ENCODE results near the gene LCOR.
"Not testable (repeated sequence)": the region's sequence is repeated elsewhere in the genome, so short reads cannot be mapped to it uniquely, and the experiment has no call there.

Gene LCOR

GRCh38 chr10:97016728-97017473 is 184.8 kb downstream of the LCOR start:
- DNase-seq = no peak

- no peak for DNase-seq
Observed at GRCh38 chr10:97017474-97017903, 185.4 kb downstream of the LCOR start.

- no peak for DNase-seq
Observed at GRCh38 chr10:97018251-97019212, 186.4 kb downstream of the LCOR start.

DNA sequence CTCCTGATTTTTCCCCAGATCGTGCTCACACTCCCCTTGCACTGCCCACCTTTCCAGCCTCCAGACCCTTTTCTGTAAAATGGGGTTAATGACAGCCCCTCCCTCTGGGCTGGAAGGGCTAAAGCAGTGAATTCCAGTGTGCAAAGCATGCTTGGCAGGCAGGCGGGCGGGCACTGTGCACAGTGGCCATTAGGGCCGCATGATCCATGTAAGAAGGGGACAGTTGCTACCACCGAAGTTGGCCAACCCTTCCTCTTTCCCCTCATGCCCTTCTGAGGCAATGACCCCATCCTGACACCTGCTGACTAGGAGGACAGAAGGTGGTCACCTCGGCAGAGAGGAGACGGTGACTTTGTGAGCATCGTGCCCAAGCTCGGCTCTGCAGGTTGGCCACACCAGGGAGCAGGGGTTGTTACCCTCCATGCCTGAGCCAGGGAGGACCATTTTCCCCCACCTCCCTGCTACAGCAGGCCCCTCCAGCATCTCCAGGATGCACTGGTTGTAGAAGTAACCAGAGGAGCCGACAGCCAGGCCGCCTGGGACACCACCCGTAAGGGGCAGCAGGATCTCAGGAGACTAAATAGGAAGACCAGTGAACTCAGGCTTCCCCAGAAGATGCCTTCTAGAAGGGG is 187.2 kb downstream of the LCOR start:
- no peak for DNase-seq

DNA sequence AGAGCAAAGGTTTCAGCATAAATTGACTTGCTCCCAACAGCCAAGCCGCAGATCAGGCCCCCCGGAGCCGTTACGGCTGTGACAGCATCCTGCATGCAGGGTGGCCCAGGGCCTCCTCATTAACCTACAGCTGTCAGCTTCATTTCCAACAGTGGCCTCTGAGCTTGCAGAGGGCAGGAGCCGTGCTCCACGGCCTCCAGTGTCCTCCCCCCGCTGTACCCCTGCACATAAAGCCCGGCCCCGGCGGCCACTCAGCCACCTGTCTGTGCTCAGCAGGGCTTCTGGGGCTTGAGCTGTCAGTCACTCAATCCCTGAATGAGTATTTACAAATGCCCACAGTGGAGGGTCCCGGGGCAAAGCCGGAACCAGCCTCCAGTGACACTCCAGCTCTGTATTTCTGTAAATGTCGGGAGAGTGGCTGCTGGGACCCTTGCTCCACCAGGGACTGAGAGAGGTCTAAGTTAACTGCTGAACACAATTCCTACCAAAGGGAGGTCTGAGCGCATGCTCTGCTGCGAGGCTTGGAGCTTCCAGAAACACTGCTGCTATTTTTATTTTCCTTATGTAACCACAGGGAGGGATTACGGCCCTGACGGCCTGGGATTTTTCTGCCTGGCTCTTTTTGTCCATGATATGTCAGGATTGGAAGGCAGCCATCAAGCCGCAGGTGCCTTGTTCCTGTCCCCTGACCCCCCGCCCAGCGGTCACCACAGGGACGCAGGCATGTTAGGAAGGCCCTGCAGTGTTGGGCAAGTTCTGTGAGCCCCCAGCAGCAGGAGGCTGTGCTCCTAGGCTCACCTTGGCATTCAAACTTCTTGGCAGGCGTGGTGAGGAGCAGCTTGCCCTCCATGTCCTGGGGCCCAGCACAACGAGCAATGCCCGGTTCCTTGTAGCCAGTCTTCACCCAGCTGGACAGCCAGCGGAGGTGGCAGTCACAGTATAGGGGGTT is 188.6 kb downstream of the LCOR start:
- no peak for DNase-seq

GRCh38 chr10:97022616-97023015 is 190.5 kb downstream of the LCOR start:
- no peak for DNase-seq

DNA sequence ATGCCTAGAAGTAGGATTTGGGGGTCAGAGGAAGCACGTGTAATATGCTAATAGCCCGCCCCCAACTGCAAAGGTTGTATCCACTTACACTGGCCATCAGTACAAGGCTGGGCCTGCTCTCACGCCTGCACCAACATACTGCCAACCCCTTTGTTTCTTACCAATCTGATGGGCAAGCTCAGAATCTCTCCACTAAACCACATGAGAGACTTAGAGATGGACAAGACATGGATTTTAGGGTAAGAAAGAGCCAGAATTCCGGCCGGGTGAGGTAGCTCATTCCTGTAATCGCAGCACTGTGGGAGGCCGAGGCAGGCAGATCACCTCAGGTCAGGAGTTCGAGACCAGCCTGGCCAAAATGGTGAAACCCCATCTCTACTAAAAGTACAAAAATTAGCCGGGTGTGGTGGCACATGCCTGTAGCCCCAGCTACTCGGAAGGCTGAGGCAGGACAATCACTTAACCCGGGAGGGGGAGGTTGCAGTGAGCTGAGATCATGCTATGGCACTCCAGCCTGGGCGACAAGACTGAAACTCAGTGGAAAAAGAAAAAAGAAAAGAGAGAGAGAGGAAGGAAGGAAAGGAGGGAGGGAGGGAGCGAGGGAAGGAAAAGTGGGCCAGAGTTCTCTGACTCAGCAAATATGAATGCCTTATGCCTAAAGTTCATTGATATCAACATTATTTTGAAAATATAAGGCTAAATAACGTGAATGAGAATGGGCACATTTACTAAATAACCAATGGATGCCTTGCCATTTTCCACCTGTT is 191.5 kb downstream of the LCOR start:
- no peak for DNase-seq

DNA sequence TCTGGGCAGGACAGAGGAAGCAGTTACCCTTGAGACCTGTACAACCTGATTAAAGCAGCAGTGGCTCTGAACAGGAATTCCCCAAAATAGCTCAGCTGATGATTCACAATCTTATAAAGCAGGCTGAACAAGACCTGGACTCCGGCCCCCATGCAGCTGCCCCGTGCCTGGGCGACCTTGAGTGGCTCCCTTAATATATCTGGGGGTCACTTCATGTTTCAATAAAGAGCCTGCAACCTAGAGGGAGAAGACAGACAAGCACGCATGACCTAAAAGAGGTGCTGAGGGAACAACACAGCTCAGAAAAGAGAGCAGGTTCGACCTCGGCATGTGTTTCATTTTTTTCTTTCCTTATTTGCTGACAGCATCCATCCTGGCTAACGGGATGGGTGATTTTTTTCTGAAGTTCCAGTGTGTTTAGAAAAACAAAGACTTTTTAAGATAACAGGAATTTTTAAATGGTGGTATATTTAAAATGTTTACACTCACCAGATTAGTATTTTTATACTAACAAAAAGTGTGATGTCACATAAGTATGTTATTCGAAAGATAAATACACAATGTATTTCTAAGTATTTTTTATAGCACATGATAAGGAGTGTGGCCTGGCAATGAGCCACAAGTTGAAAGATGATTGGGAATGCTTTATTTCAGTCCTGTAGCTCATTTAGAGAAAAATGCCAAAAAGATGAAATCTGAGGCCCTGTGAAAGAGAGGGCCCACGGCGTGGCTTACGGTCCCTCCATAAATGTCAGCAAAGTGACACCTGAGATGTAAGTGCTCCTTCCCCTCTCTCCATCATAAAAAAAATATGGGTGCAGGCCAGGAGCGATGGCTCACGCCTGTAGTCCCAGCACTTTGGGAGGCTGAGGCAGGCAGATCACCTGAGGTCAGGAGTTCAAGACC is 192.3 kb downstream of the LCOR start:
- no peak for DNase-seq

- DNase-seq = peak; percentile 78
Observed at GRCh38 chr10:97025613-97026242, 193.6 kb downstream of the LCOR start.

DNA sequence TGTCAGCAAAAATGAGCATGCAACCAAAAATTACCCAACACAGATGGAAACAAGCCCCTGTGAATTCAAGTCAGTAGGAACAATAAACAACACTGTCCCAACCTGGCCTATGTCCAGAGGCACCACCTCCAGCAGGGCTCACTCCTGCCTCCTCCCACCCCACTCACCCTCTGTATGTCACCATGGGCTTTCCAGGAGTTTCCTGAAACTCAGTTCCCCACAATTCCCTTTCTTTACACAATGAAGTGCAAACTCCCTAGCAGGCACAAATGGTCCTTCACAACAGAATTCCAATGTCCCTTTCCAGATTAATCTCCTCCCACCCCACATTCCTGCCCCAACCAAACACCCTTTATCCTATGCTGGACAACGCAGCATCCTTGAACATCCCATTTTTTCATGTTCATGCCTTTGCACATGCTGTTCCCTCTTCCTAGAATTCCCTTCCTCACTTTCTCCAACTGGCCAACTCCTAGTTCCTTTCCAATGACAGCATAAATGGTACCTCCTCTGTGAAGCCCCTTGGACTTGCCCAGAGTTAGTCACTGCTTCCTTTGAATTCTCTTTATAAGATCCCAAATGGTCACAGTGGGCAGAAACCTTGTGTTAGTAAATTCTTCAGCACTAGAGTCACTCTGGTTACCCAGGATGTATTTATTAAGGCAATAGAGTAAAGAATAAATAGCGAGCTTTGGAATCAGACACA is 196.2 kb downstream of the LCOR start:
- no peak for DNase-seq

DNA sequence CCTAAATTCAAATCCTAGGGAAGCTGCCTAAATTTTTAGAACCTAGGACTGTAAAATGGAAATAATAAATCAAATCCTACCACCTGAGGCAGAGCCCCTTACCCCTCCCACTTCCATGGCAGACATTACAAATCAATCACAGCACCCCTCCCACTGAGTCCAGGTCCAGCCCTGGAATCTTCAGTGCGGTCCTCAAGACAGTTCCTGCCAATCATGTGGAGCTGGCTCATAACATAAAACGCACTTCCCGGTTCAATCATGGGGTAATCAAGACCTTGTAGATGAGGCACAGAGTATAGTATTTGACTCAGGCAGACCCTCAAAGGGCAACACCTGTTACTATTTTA is 196.7 kb downstream of the LCOR start:
- DNase-seq = no peak

DNA sequence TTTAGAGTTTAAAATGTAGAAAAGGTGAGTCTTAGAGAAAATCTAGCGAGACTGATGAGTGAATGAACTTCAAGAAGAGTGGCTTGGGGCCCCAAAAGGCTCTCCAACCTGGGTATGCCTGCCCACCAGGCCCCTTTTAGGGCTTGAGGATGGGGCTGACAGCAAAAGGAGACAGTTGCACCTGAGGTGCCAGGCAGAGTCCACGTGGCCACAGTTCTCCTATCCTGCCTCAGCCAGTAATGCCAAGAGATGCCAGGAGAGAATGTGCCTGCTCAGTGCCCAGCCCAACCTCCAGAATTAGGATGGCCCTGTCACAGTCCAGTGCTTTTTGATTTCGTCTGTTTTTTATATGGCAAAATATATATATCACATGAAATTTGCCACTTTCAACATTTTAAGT is 197.2 kb downstream of the LCOR start:
- DNase-seq = no peak

GRCh38 chr10:97030894-97031293 is 198.8 kb downstream of the LCOR start:
- no peak for DNase-seq

DNA sequence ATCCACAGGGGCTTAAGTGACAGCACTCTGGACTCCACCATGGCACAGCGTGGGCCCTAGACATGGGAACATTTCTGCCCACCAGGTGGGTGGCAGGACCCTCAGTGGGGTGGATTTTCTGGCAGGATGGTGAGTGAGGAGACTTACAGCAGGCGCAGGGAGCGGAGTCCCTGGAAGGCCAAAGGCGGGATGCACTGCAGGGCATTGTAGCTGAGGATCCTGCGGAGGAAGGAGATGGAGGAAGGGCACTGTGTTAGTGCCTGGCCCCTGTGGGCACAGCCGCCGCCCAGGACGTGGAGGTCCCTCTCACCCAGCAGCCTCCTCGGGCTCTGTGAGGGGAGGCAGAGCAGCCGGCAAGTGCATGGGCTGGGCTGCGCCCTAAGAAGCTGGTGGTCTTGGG is 199.4 kb downstream of the LCOR start:
- no peak for DNase-seq

- no peak for DNase-seq
Observed at GRCh38 chr10:97032624-97033023, 200.5 kb downstream of the LCOR start.

DNA sequence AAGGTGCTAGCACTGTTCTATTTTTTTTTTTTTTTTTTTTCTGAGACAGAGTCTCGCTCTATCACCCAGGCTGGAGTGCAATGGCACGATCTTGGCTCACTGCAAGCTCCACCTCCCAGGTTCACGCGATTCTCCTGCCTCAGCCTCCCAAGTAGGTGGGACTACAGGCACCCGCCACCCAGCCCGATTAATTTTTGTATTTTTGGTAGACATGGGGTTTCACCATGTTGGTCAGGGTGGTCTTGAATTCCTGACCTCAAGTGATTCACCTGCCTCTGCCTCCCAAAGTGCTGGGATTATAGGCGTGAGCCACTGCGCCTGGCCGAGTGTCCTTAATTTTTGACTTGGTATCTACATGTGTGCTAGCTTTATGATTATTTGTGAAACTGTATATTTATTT is 201.7 kb downstream of the LCOR start:
- DNase-seq = not testable (repeated sequence)

DNA sequence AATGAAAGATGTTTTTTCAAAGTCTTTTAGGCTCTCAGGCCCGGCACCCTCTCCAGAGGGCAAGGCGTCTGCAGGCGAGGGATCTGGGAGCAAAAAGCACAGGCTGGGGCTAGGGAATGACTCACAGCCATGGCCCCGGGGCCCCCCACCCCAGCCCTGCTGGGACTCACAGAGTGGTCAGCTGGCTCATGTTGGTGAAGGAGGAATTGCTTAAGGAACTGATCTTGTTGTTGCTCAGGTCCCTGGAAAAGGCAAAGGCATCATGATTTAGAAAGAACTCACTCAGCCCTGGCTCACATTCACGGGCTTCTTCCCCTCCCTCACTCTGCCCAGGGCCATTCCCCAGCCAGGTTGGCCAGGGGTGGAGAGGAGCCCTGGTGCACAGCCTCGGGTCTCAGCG is 202.2 kb downstream of the LCOR start:
- DNase-seq = no peak

DNA sequence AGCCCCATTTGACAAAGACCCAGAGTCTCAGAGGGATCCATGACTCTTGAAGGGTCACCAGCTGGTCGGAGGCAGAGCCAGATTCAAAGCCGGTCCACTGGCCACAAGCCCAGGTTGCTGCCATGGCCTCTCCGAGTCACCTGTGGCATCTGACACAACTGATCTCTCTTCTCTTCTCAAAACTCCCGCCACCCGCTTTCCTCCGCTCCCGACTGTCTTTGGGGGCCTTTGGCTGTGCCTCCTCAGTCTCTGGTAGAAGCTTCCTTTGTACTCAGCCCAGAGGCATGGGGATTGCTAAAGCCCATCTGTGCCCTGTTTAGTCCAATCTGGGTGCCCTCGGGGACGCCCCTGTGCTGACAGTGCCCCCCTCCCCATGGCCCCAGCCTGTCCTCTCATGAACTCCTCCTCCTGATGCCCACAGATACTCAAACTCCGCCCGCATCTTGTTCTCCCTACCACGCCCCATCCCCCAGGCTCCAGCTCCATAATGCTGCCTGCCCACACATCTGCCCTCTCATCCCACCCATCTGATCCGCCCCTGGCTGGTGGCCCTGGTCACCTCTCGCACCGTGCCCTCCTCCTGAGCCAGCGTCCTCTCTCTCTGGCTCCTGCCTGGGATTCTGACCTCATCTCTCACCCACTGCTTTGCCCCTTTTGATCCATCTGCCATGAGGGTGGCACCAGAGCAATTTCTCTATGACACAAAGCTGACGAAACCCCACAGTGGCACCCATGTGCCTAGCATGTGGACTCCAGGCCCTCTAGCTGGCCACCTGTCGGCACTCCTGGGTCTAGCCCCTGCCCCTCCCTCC is 203.1 kb downstream of the LCOR start:
- no peak for DNase-seq
